Thyroid gland (tissue), 4 donors: ENCODE results near the gene DAB1. TPM values are rescaled to one million over a fixed set of nuclear protein-coding genes. Genes with fewer than 3 reads are reported as not detected.

Experiments used
- DNase-seq, 2 donors: peaks; one replicate each; pipeline ENCODE4 v3.0.0-alpha.2; 2019
- H3K27ac ChIP-seq, 3 donors: fragments of 200-600 bp; sonication (generic); 1 replicate in 2 of 3; 2 replicates in 1 of 3; pipeline ENCODE4 v1.5.1; 2016 to 2019; ENCODE audit warnings: mild to moderate bottlenecking in 1 of 3, moderate library complexity in 1 of 3
- H3K27me3 ChIP-seq: fragments of 200-600 bp; sonication (generic); one replicate; pipeline ENCODE4 v1.5.1; 2019
- H3K36me3 ChIP-seq, 2 donors: fragments of 200-600 bp; sonication (generic); one replicate each; pipeline ENCODE4 v1.5.1; 2016 to 2019
- H3K4me1 ChIP-seq, 2 donors: fragments of 200-600 bp; sonication (generic); one replicate each; pipeline ENCODE4 v1.5.1; 2017 to 2019
- H3K4me3 ChIP-seq, 3 donors: fragments of 200-600 bp; sonication (generic); replicated peaks in 1 of 3; 1 replicate in 2 of 3; 2 replicates in 1 of 3; pipeline ENCODE4 v1.5.1; 2016; ENCODE audit warnings: mild to moderate bottlenecking in 1 of 3
- H3K9me3 ChIP-seq: fragments of 200-600 bp; sonication (generic); one replicate; pipeline ENCODE4 v1.5.1; 2017
- CTCF ChIP-seq, 6 experiments: fragments of 200-600 bp in 3 of 6; fragments of 450-650 bp in 3 of 6; sonication (generic) in 3 of 6; IDR thresholded peaks; one replicate each; pipeline ENCODE4 v1.5.1; 2016 to 2019; ENCODE audit warnings: antibody characterized with exemption in 6 of 6, mild to moderate bottlenecking in 2 of 6, inconsistent platforms in 1 of 6, moderate library complexity in 1 of 6
- POLR2A ChIP-seq, 2 donors: fragments of 450-650 bp; IDR thresholded peaks; one replicate each; pipeline ENCODE4 v1.6.1; 2017; ENCODE audit warnings: antibody characterized with exemption in 2 of 2, mild to moderate bottlenecking in 2 of 2, moderate library complexity in 1 of 2
- WGBS, 2 donors: methylation state at CpG; one replicate each; pipeline ENCODE4 v1.1.5; 2017; 5-methylcytosine and 5-hydroxymethylcytosine counted together
- intact Hi-C: fragments of 100-400 bp; cut with DNase I; formaldehyde crosslinking; loops from one replicate; pipeline ENCODE4 v1.15.1; 2023
- total RNA-seq, 4 donors: library from RNA; depleted of rRNA; stranded (reverse); fragments of >200 nt; gene quantifications; one replicate each; pipeline ENCODE4 v1.2.3, GENCODE V29; 2016

The DAB1 gene
- total RNA-seq, 4 donors from 2014 or later, result under 0.01 to 0.83 (median 0.21) TPM

GRCh38 chr1:57198912-57199311 is 224.9 kb downstream of the DAB1 start:
- WGBS, 2 donors, result 26 to 35% methylated on average over 2 of the region's 2 CpGs
- Histone ChIP-seq H3K27me3 (no peaks in the 10 kb centered on the region), H3K27ac (no peak overlapping the region), H3K4me3 (no peak overlapping the region), H3K36me3 (no peaks in the 10 kb centered on the region), H3K4me1 (peaks cover 5 to 9% of the 10 kb centered on the region in 2 donors), H3K9me3 (no peaks in the 10 kb centered on the region)
- DNase-seq, result peak; percentile 55 to 56
- intact Hi-C loops, result no loop called here
- TF ChIP-seq CTCF (IDR thresholded peaks at IDR 0.05), result no peak
- TF ChIP-seq POLR2A (IDR thresholded peaks at IDR 0.05), result no peak

- intact Hi-C loops, result no loop called here
- WGBS, 2 donors, result 73 to 74% methylated on average over 1 of the region's 1 CpG
- TF ChIP-seq CTCF (IDR thresholded peaks at IDR 0.05) (no peak), POLR2A (IDR thresholded peaks at IDR 0.05) (no peak)
These were observed 228.4 kb downstream of the DAB1 start for GRCh38 chr1:57195436-57195941.

DNA sequence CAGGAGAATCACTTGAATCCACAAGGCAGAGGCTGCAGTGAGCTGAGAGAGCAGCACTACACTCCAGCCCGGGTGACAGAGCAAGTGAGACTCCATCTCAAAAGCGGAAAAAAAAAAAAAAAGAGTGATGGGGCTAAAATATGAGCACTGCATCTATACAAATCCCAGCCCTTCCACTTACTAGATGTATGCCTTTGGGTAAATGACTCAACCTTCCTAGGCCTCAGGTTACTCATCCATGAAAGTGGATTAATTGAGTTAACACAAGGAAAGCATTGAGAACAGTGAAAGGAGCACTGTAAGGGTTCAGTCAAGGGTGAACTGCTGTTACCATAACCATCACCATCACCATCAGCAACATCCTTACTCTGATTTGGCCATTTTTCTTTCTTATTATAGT is 231.6 kb downstream of the DAB1 start:
- H3K4me1 ChIP-seq, result no peaks in the 10 kb centered on the region
- no peaks in the 10 kb centered on the region for H3K9me3 ChIP-seq
- TF ChIP-seq POLR2A (IDR thresholded peaks at IDR 0.05) (no peak), CTCF (IDR thresholded peaks at IDR 0.05) (no peak)
- WGBS, 2 donors, result 78 to 89% methylated on average over 2 of the region's 2 CpGs
- DNase-seq, result no peak
- intact Hi-C loops, result no loop called here
- no peak overlapping the region for H3K27ac ChIP-seq
- no peak overlapping the region for H3K4me3 ChIP-seq
- H3K36me3 ChIP-seq, result no peaks in the 10 kb centered on the region
- H3K27me3 ChIP-seq, result no peaks in the 10 kb centered on the region

More at GRCh38 chr1:57195436-57195941, 228.4 kb downstream of the DAB1 start:
- no peaks in the 10 kb centered on the region for H3K27me3 ChIP-seq
- H3K4me3 ChIP-seq, result no peak overlapping the region
- H3K27ac ChIP-seq, result no peak overlapping the region
- no peak for DNase-seq
- H3K9me3 ChIP-seq, result no peaks in the 10 kb centered on the region
- no peaks in the 10 kb centered on the region for H3K36me3 ChIP-seq
- H3K4me1 ChIP-seq, result peaks cover 0 to 5% of the 10 kb centered on the region in 2 donors

GRCh38 chr1:57190898-57191297 is 233.0 kb downstream of the DAB1 start:
- 90 to 95% methylated on average over 2 of the region's 2 CpGs for WGBS, 2 donors
- Histone ChIP-seq H3K27ac (no peak overlapping the region), H3K27me3 (no peaks in the 10 kb centered on the region), H3K9me3 (no peaks in the 10 kb centered on the region), H3K4me1 (no peaks in the 10 kb centered on the region), H3K36me3 (no peaks in the 10 kb centered on the region), H3K4me3 (no peak overlapping the region)
- intact Hi-C loops, result no loop called here
- DNase-seq, result no peak
- TF ChIP-seq POLR2A (IDR thresholded peaks at IDR 0.05), result no peak
- no peak for TF ChIP-seq CTCF (IDR thresholded peaks at IDR 0.05)

DNA sequence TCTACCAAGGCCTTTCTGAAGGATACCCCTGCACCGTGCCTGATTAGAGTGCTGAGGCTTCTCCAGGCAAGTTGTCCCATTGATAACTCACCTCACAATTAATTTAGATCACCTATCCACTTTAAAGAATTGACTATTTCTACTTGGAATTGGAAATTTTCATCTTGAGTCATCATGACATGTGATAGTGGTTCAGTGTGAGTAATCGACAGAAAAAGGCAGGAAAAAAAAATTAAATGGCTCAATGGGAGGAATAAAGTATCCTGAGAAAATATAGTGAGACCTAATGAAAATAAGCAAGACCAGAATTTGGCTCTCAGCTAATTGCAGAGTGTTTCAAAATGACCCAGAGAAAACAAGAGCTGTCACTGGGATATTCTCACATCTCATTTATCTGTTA is 235.7 kb downstream of the DAB1 start:
- 77 to 83% methylated on average over 2 of the region's 2 CpGs for WGBS, 2 donors
- Histone ChIP-seq H3K4me1 (no peaks in the 10 kb centered on the region), H3K27me3 (no peaks in the 10 kb centered on the region), H3K36me3 (no peaks in the 10 kb centered on the region), H3K27ac (no peak overlapping the region), H3K9me3 (no peaks in the 10 kb centered on the region), H3K4me3 (no peak overlapping the region)
- intact Hi-C loops, result no loop called here
- no peak for DNase-seq
- no peak for TF ChIP-seq POLR2A (IDR thresholded peaks at IDR 0.05)
- TF ChIP-seq CTCF (IDR thresholded peaks at IDR 0.05), result no peak
